ENCODE results near the gene CSGALNACT2. TPM values are rescaled to one million over a fixed set of nuclear protein-coding genes. Genes with fewer than 3 reads are reported as not detected.

Gene CSGALNACT2
- total and polyA plus RNA-seq, 2 donors from 2014 or later: 4.8 to 20.0 TPM

- Histone ChIP-seq H3K36me3 (ENCODE audit: control insufficient read depth in 2 of 3, insufficient read depth in 3 of 3, low read length in 3 of 3) (no peaks in the 10 kb centered on the region), H3K27me3 (ENCODE audit: control insufficient read depth, insufficient read depth, low read length) (peaks cover 11% of the 10 kb centered on the region), H3K4me1 (ENCODE audit: control insufficient read depth in 2 of 3, insufficient read depth in 2 of 3, low read depth in 1 of 3, low read length in 3 of 3) (peaks cover 0 to 11% (median 0%) of the 10 kb centered on the region in 3 donors), H3K9ac (ENCODE audit: low read length in 3 of 3) (no peak overlapping the region), H3K27ac (ENCODE audit: low read depth in 2 of 2, low read length in 2 of 2) (no peak overlapping the region), H3K4me3 (ENCODE audit: low read length in 3 of 3) (no peak overlapping the region), H3K9me3 (ENCODE audit: control insufficient read depth in 2 of 3, insufficient read depth in 1 of 3, low read length in 3 of 3) (no peaks in the 10 kb centered on the region)
- FAIRE-seq (no peak), DNase-seq (peak in 3 of 5 donors; percentile 9 to 61 (median 38))
- no peak for TF ChIP-seq CTCF (IDR thresholded peaks at IDR 0.05; ENCODE audit: borderline replicate concordance, extremely low read depth, insufficient read depth)
- intact Hi-C loops (cut with DNase I): no loop called here
Measured at GRCh38 chr10:43227911-43228782, 89.9 kb downstream of the CSGALNACT2 start.

- FAIRE-seq: no peak
- no peaks in the 10 kb centered on the region for H3K9me3 ChIP-seq (ENCODE audit: control insufficient read depth in 2 of 3, insufficient read depth in 1 of 3, low read length in 3 of 3)
- peak in 2 of 5 donors; percentile 8 to 75 for DNase-seq
- intact Hi-C loops (cut with DNase I): no loop called here
- H3K4me1 ChIP-seq (ENCODE audit: control insufficient read depth in 2 of 3, insufficient read depth in 2 of 3, low read depth in 1 of 3, low read length in 3 of 3): peaks cover 0 to 11% (median 0%) of the 10 kb centered on the region in 3 donors
- H3K4me3 ChIP-seq (ENCODE audit: low read length in 3 of 3): peak overlapping the region in 1 of 3 donors; percentile 18
- H3K27ac ChIP-seq (ENCODE audit: low read depth in 2 of 2, low read length in 2 of 2): no peak overlapping the region
- TF ChIP-seq CTCF (IDR thresholded peaks at IDR 0.05; ENCODE audit: borderline replicate concordance, extremely low read depth, insufficient read depth): no peak
- H3K27me3 ChIP-seq (ENCODE audit: control insufficient read depth, insufficient read depth, low read length): peaks cover 11% of the 10 kb centered on the region
- H3K36me3 ChIP-seq (ENCODE audit: control insufficient read depth in 2 of 3, insufficient read depth in 3 of 3, low read length in 3 of 3): no peaks in the 10 kb centered on the region
- no peak overlapping the region for H3K9ac ChIP-seq (ENCODE audit: low read length in 3 of 3)
Measured at GRCh38 chr10:43228783-43229207, 90.5 kb downstream of the CSGALNACT2 start.

GRCh38 chr10:43229208-43230061, 91.2 kb downstream of the CSGALNACT2 start:
- Histone ChIP-seq H3K4me3 (ENCODE audit: low read length in 3 of 3) (peak overlapping the region in 1 of 3 donors; percentile 18), H3K36me3 (ENCODE audit: control insufficient read depth in 2 of 3, insufficient read depth in 3 of 3, low read length in 3 of 3) (no peaks in the 10 kb centered on the region), H3K9ac (ENCODE audit: low read length in 3 of 3) (no peak overlapping the region), H3K27me3 (ENCODE audit: control insufficient read depth, insufficient read depth, low read length) (peaks cover 11% of the 10 kb centered on the region), H3K9me3 (ENCODE audit: control insufficient read depth in 2 of 3, insufficient read depth in 1 of 3, low read length in 3 of 3) (no peaks in the 10 kb centered on the region), H3K4me1 (ENCODE audit: control insufficient read depth in 2 of 3, insufficient read depth in 2 of 3, low read depth in 1 of 3, low read length in 3 of 3) (peaks cover 0 to 11% (median 0%) of the 10 kb centered on the region in 3 donors), H3K27ac (ENCODE audit: low read depth in 2 of 2, low read length in 2 of 2) (no peak overlapping the region)
- peak; percentile 8 for TF ChIP-seq CTCF (IDR thresholded peaks at IDR 0.05; ENCODE audit: borderline replicate concordance, extremely low read depth, insufficient read depth)
- DNase-seq: peak; percentile 35 to 80 (median 46)
- intact Hi-C loops (cut with DNase I): no loop called here
- FAIRE-seq: no peak

Data from kidney (tissue), 14 donors.